HEK293 (cell line): ENCODE measurements around the gene B3GAT1.

Source experiments
- CTCF ChIA-PET: fragments of 350-600 bp; formaldehyde crosslinking; extraction: SDS; loops from one replicate; lab custom pipeline; 2021; ENCODE audit warnings: antibody characterized with exemption; lab: Yijun Ruan, JAX
- POLR2A ChIA-PET: fragments of 300-600 bp; formaldehyde crosslinking; extraction: SDS; loops from one replicate; lab custom pipeline; 2020; ENCODE audit warnings: antibody characterized with exemption, inconsistent platforms; lab: Yijun Ruan, JAX
- H3K27ac ChIP-seq: fragments of 200-500 bp; sonication (Bioruptor generic); 2 replicates; pipeline ENCODE4 v1.5.1; 2014; ENCODE audit warnings: low read depth, low read length, control low read depth, inconsistent platforms; ENCODE audit errors: extremely low read depth
- H3K36me3 ChIP-seq, 2 experiments: fragments of 200-500 bp in 1 of 2; sonication (Bioruptor generic) in 1 of 2; 1 replicate in 1 of 2; 2 replicates in 1 of 2; pipeline ENCODE4 v1.5.1; 2014 to 2017; ENCODE audit warnings: inconsistent platforms in 2 of 2, low read length in 2 of 2; ENCODE audit not compliant: control insufficient read depth in 2 of 2, insufficient read depth in 1 of 2
- H3K4me1 ChIP-seq: fragments of 200-500 bp; sonication (Bioruptor generic); 2 replicates; pipeline ENCODE4 v1.5.1; 2014; ENCODE audit warnings: mild to moderate bottlenecking, low read length, inconsistent platforms; ENCODE audit not compliant: control insufficient read depth, insufficient read depth
- H3K4me3 ChIP-seq: 2 replicates; pipeline ENCODE4 v1.5.1; 2011; ENCODE audit warnings: low read depth, mild to moderate bottlenecking, control low read depth, low read length, moderate library complexity
- H3K9me3 ChIP-seq: fragments of 200-500 bp; sonication (Bioruptor generic); 2 replicates; pipeline ENCODE4 v1.5.1; 2014; ENCODE audit warnings: low read depth, low read length, inconsistent platforms; ENCODE audit not compliant: control insufficient read depth, insufficient read depth
- GLIS2 ChIP-seq: fragments of 450-650 bp; formaldehyde crosslinking; IDR thresholded peaks from 2 replicates; pipeline ENCODE4 v1.5.1; 2016; ENCODE audit warnings: missing biosample characterization, missing genetic modification characterization
- HIC1 ChIP-seq: fragments of 450-650 bp; formaldehyde crosslinking; IDR thresholded peaks from 2 replicates; pipeline ENCODE4 v1.5.1; 2016; ENCODE audit warnings: missing biosample characterization, missing genetic modification characterization
- KLF8 ChIP-seq: fragments of 450-650 bp; formaldehyde crosslinking; IDR thresholded peaks from 2 replicates; pipeline ENCODE4 v1.5.1; 2016; ENCODE audit warnings: missing biosample characterization, missing genetic modification characterization
- OVOL3 ChIP-seq: fragments of 450-650 bp; formaldehyde crosslinking; IDR thresholded peaks from 2 replicates; pipeline ENCODE4 v1.5.1; 2016; ENCODE audit warnings: missing biosample characterization, missing genetic modification characterization
- PRDM1 ChIP-seq: fragments of 450-650 bp; formaldehyde crosslinking; IDR thresholded peaks from 2 replicates; pipeline ENCODE4; 2016; ENCODE audit warnings: missing biosample characterization, missing genetic modification characterization
- PRDM10 ChIP-seq: fragments of 450-650 bp; formaldehyde crosslinking; IDR thresholded peaks from 2 replicates; pipeline ENCODE4 v1.5.1; 2016; ENCODE audit warnings: missing biosample characterization, missing genetic modification characterization
- REST ChIP-seq: fragments of 450-650 bp; formaldehyde crosslinking; IDR thresholded peaks from 2 replicates; pipeline ENCODE4 v1.5.1; 2016; ENCODE audit warnings: missing biosample characterization, missing genetic modification characterization
- SETDB1 ChIP-seq: IDR thresholded peaks from one replicate; pipeline ENCODE4 v1.6.1; 2017; ENCODE audit warnings: mild to moderate bottlenecking, low read length, moderate library complexity, mixed read lengths; ENCODE audit not compliant: insufficient read length
- SP3 ChIP-seq: fragments of 450-650 bp; formaldehyde crosslinking; IDR thresholded peaks from 2 replicates; pipeline ENCODE4 v1.5.1; 2016; ENCODE audit warnings: missing biosample characterization, missing genetic modification characterization
- TCF7L2 ChIP-seq: IDR thresholded peaks from 2 replicates; pipeline ENCODE4 v1.6.1; 2011; ENCODE audit warnings: low read depth, mild to moderate bottlenecking, inconsistent platforms, low read length, moderate library complexity, borderline replicate concordance
- ZNF132 ChIP-seq: fragments of 450-650 bp; formaldehyde crosslinking; IDR thresholded peaks from 2 replicates; pipeline ENCODE4 v1.5.1; 2017; ENCODE audit warnings: missing biosample characterization, missing genetic modification characterization, borderline replicate concordance
- ZNF140 ChIP-seq: fragments of 450-650 bp; formaldehyde crosslinking; IDR thresholded peaks from 2 replicates; pipeline ENCODE4 v1.5.1; 2016; ENCODE audit warnings: missing biosample characterization, missing genetic modification characterization
- ZNF239 ChIP-seq: fragments of 450-650 bp; formaldehyde crosslinking; IDR thresholded peaks from 2 replicates; pipeline ENCODE4 v1.5.1; 2016; ENCODE audit warnings: missing biosample characterization, missing genetic modification characterization
- ZNF248 ChIP-seq: fragments of 450-650 bp; formaldehyde crosslinking; IDR thresholded peaks from 2 replicates; pipeline ENCODE4 v1.5.1; 2017; ENCODE audit warnings: missing biosample characterization, missing genetic modification characterization
- ZNF335 ChIP-seq: fragments of 450-650 bp; formaldehyde crosslinking; conservative IDR thresholded peaks from 2 replicates; pipeline ENCODE4 v1.5.1; 2016; ENCODE audit warnings: missing biosample characterization, missing genetic modification characterization
- ZNF433 ChIP-seq: fragments of 450-650 bp; formaldehyde crosslinking; IDR thresholded peaks from 2 replicates; pipeline ENCODE4 v1.5.1; 2016; ENCODE audit warnings: missing biosample characterization, missing genetic modification characterization, low read depth
- ZNF449 ChIP-seq: fragments of 450-650 bp; formaldehyde crosslinking; IDR thresholded peaks from 2 replicates; pipeline ENCODE4 v1.5.1; 2017; ENCODE audit warnings: missing biosample characterization, mild to moderate bottlenecking, missing genetic modification characterization, moderate library complexity
- ZNF544 ChIP-seq: fragments of 450-650 bp; formaldehyde crosslinking; IDR thresholded peaks from 2 replicates; pipeline ENCODE4 v1.5.0; 2017; ENCODE audit warnings: missing biosample characterization, missing genetic modification characterization
- ZNF549 ChIP-seq: fragments of 450-650 bp; IDR thresholded peaks from 2 replicates; pipeline ENCODE4 v1.5.1; 2018; ENCODE audit warnings: missing biosample characterization, missing genetic modification characterization, mild to moderate bottlenecking, inconsistent platforms, moderate library complexity
- ZNF560 ChIP-seq: fragments of 450-650 bp; formaldehyde crosslinking; IDR thresholded peaks from 2 replicates; pipeline ENCODE4 v1.5.1; 2017; ENCODE audit warnings: missing biosample characterization, missing genetic modification characterization, borderline replicate concordance
- ZNF626 ChIP-seq: fragments of 450-650 bp; sonication (Bioruptor Pico); formaldehyde crosslinking; IDR thresholded peaks from 2 replicates; pipeline ENCODE4 v1.5.1; 2018; ENCODE audit warnings: missing biosample characterization, missing genetic modification characterization, inconsistent platforms
- ZNF76 ChIP-seq: fragments of 450-650 bp; formaldehyde crosslinking; IDR thresholded peaks from 2 replicates; pipeline ENCODE4; 2016; ENCODE audit warnings: low read depth, missing biosample characterization, missing genetic modification characterization, borderline replicate concordance
- ZNF776 ChIP-seq: fragments of 450-650 bp; formaldehyde crosslinking; IDR thresholded peaks from 2 replicates; pipeline ENCODE4 v1.5.0; 2017; ENCODE audit warnings: missing biosample characterization, missing genetic modification characterization, borderline replicate concordance

Gene B3GAT1

GRCh38 chr11:134380785-134381184 is 31.3 kb downstream of the B3GAT1 start:
- Histone ChIP-seq H3K27ac (no peak overlapping the region), H3K4me1 (no peaks in the 10 kb centered on the region), H3K9me3 (no peaks in the 10 kb centered on the region), H3K4me3 (no peak overlapping the region), H3K36me3 (peaks cover 0 to 6% of the 10 kb centered on the region in 2 experiments; a peak in 1 of 3 replicates)
- POLR2A ChIA-PET = no interaction called here
- CTCF ChIA-PET = no interaction called here
- TF ChIP-seq SETDB1 (no peak), TCF7L2 (no peak), OVOL3 (tag by site-specific recombination) (no peak), ZNF140 (tag by site-specific recombination) (no peak), REST (tag by site-specific recombination) (0 out of 2 replicates have a peak, but pooled peaks have one; percentile 27), SP3 (tag by site-specific recombination) (no peak), ZNF626 (tag by site-specific recombination) (no peak)
- TF ChIP-seq, all 188 proteins: peak for 1

- Histone ChIP-seq H3K9me3 (no peaks in the 10 kb centered on the region), H3K4me3 (no peak overlapping the region), H3K36me3 (peaks cover 0 to 10% of the 10 kb centered on the region in 2 experiments; a peak in 1 of 3 replicates)
- TF ChIP-seq PRDM1 (tag by site-specific recombination) (no peak), HIC1 (tag by site-specific recombination) (no peak), ZNF560 (tag by site-specific recombination) (no peak), ZNF544 (tag by site-specific recombination) (no peak), ZNF433 (tag by site-specific recombination) (no peak), ZNF776 (tag by site-specific recombination) (no peak), ZNF449 (tag by site-specific recombination) (no peak), OVOL3 (tag by site-specific recombination) (no peak), ZNF132 (no peak), KLF8 (tag by site-specific recombination) (no peak), ZNF76 (tag by site-specific recombination) (no peak), PRDM10 (no peak), ZNF239 (tag by site-specific recombination) (no peak), GLIS2 (tag by site-specific recombination) (no peak), ZNF549 (tag by site-specific recombination) (no peak), ZNF335 (tag by site-specific recombination) (no peak), SP3 (tag by site-specific recombination) (no peak), ZNF248 (tag by site-specific recombination) (no peak)
- TF ChIP-seq, all 188 proteins: peak for 0
- no peak overlapping the region for H3K27ac ChIP-seq
- no peaks in the 10 kb centered on the region for H3K4me1 ChIP-seq
- POLR2A ChIA-PET = no interaction called here
- CTCF ChIA-PET = no interaction called here
Observed at GRCh38 chr11:134380229-134380628, 31.8 kb downstream of the B3GAT1 start.
